Measurements from ENCODE around the gene PFKFB4. TPM values are rescaled to one million over a fixed set of nuclear protein-coding genes. Genes with fewer than 3 reads are reported as not detected.

The PFKFB4 gene
- total and polyA plus RNA-seq, 2 of the 8 experiments (the other 6 are each of a cell fraction or from before 2014, with no cell fraction given) = 10.7 to 20.1 TPM

GRCh38 chr3:48569400-48569799 is 12.8 kb upstream of the PFKFB4 start:
- FAIRE-seq (no peak), DNase-seq (ENCODE audit: low read depth in 1 of 2, low spot score in 2 of 2) (no peak)
- no peak overlapping the region for H2BK12ac ChIP-seq (ENCODE audit: low read depth, low read length)
- peaks cover 0 to 4% of the 10 kb centered on the region in 2 experiments for H4K20me1 ChIP-seq (replicated peaks in 1 of 2; ENCODE audit: control insufficient read depth in 1 of 2, insufficient read depth in 2 of 2, low read length in 2 of 2)
- peaks cover 2% of the 10 kb centered on the region; the same call in 1 of the 2 replicates for H3K23me2 ChIP-seq (ENCODE audit: low read depth, low read length)
- H2BK15ac ChIP-seq (ENCODE audit: low read length) = no peak overlapping the region
- H2BK5ac ChIP-seq (ENCODE audit: low read depth, low read length) = no peak overlapping the region
- H3K27ac ChIP-seq (ENCODE audit: low read depth, low read length) = no peak overlapping the region
- no peaks in the 10 kb centered on the region for H3K9me3 ChIP-seq (ENCODE audit: insufficient read depth in 2 of 2, low read depth in 1 of 2, low read length in 1 of 2)
- H3K27me3 ChIP-seq (replicated peaks in 1 of 4; ENCODE audit: control insufficient read depth in 3 of 4, extremely low read depth in 1 of 4, insufficient read depth in 3 of 4, low read length in 3 of 4) = no peaks in the 10 kb centered on the region; a peak in 1 of 7 replicates
- H2AK5ac ChIP-seq (ENCODE audit: low read depth, low read length) = no peak overlapping the region
- no peaks in the 10 kb centered on the region for H3K79me1 ChIP-seq (ENCODE audit: low read depth, low read length)
- no peak overlapping the region for H3K4me3 ChIP-seq (ENCODE audit: extremely low read depth in 1 of 4, insufficient read depth in 2 of 4, low read depth in 3 of 4, low read length in 4 of 4)
- no peak overlapping the region for H4K5ac ChIP-seq (ENCODE audit: insufficient read length, low read depth, low read length)
- TF ChIP-seq CREB1 (IDR thresholded peaks at IDR 0.05) (no peak), KDM4A (IDR thresholded peaks at IDR 0.05; ENCODE audit: low read depth, low read length, severe bottlenecking) (no peak), GTF2F1 (IDR thresholded peaks at IDR 0.05; ENCODE audit: borderline replicate concordance, low read depth, low read length) (no peak), BACH1 (IDR thresholded peaks at IDR 0.05; ENCODE audit: low read length) (no peak), RXRA (IDR thresholded peaks at IDR 0.05; ENCODE audit: insufficient read depth, low read depth, low read length) (no peak), KDM5A (IDR thresholded peaks at IDR 0.05; ENCODE audit: low read length) (no peak), CHD2 (IDR thresholded peaks at IDR 0.05; ENCODE audit: low read length) (no peak), EGR1 (IDR thresholded peaks at IDR 0.05; ENCODE audit: borderline replicate concordance, low read depth, low read length) (no peak), SP4 (IDR thresholded peaks at IDR 0.05; ENCODE audit: low read length) (no peak), RNF2 (IDR thresholded peaks at IDR 0.05; ENCODE audit: borderline replicate concordance, low read depth, low read length, missing control alignments, poor library complexity, severe bottlenecking) (no peak), EP300 (IDR thresholded peaks at IDR 0.05; ENCODE audit: borderline replicate concordance in 1 of 2, low read depth in 2 of 2, low read length in 2 of 2) (no peak)
- no peak overlapping the region for H3K4ac ChIP-seq (replicated peaks; ENCODE audit: insufficient read length, low read depth, low read length)
- H3K14ac ChIP-seq (ENCODE audit: insufficient read length) = no peak overlapping the region
- H3K4me1 ChIP-seq (replicated peaks in 1 of 4; ENCODE audit: control insufficient read depth in 3 of 4, insufficient read depth in 4 of 4, low read length in 3 of 4) = no peaks in the 10 kb centered on the region
- H3K79me2 ChIP-seq (ENCODE audit: control insufficient read depth in 1 of 2, insufficient read depth in 2 of 2, low read length in 2 of 2) = no peaks in the 10 kb centered on the region
- H2BK20ac ChIP-seq (ENCODE audit: low read length) = no peak overlapping the region
- peak overlapping the region; percentile 21; the same call in 1 of the 2 replicates for H4K8ac ChIP-seq (ENCODE audit: extremely low read depth, insufficient read depth, low read length)
- ChIA-PET CTCF (ENCODE audit: partially characterized antibody) (interaction anchor here (0.8 to 1.0 kb wide), 3 partner anchors 10 to 20 kb away, joined by 3 read pairs; no protein-coding TSS in a partner anchor), POLR2A (ENCODE audit: partially characterized antibody) (no interaction called here)
- H3K9ac ChIP-seq (replicated peaks in 1 of 4; ENCODE audit: extremely low read depth in 1 of 4, low read depth in 3 of 4, low read length in 3 of 4) = no peak overlapping the region
- H2AFZ ChIP-seq (ENCODE audit: low read length) = no peak overlapping the region
- no peaks in the 10 kb centered on the region for H3K36me3 ChIP-seq (ENCODE audit: control insufficient read depth in 2 of 4, insufficient read depth in 4 of 4, low read length in 3 of 4)
- H3K56ac ChIP-seq (replicated peaks; ENCODE audit: insufficient read length, low read depth, low read length) = peak overlapping the region; percentile 19
- no peak overlapping the region for H3K23ac ChIP-seq (ENCODE audit: insufficient read length)
- H4K91ac ChIP-seq (replicated peaks; ENCODE audit: insufficient read length, low read length) = no peak overlapping the region
- H3K18ac ChIP-seq (ENCODE audit: extremely low read depth, low read length) = no peak overlapping the region
- H3K4me2 ChIP-seq (ENCODE audit: insufficient read depth in 1 of 2, low read depth in 2 of 2, low read length in 2 of 2) = no peak overlapping the region
- H2BK120ac ChIP-seq (replicated peaks; ENCODE audit: low read depth, low read length) = no peak overlapping the region
- 83% methylated on average over 10 of the region's 10 CpGs; no CpG with 5 or more reads in 1 of the 2 experiments for WGBS, 2 experiments (ENCODE audit: extremely low coverage in 1 of 2, insufficient coverage in 1 of 2, insufficient read length in 1 of 2, insufficient replicate concordance in 2 of 2, low coverage in 1 of 2, low lambda C conversion rate in 2 of 2, missing lambda C conversion rate in 1 of 2)

All from H1 (cell line).